GM12801 (cell line): ENCODE data around the gene CREG1.

Source experiments
- TF ChIP-seq, protein P1 (sequence below): IDR thresholded peaks from one replicate; pipeline ENCODE4 v1.5.1; 2011; ENCODE audit warnings: control low read depth; ENCODE audit not compliant: insufficient read length; ENCODE audit errors: extremely low read depth

The CREG1 gene

DNA sequence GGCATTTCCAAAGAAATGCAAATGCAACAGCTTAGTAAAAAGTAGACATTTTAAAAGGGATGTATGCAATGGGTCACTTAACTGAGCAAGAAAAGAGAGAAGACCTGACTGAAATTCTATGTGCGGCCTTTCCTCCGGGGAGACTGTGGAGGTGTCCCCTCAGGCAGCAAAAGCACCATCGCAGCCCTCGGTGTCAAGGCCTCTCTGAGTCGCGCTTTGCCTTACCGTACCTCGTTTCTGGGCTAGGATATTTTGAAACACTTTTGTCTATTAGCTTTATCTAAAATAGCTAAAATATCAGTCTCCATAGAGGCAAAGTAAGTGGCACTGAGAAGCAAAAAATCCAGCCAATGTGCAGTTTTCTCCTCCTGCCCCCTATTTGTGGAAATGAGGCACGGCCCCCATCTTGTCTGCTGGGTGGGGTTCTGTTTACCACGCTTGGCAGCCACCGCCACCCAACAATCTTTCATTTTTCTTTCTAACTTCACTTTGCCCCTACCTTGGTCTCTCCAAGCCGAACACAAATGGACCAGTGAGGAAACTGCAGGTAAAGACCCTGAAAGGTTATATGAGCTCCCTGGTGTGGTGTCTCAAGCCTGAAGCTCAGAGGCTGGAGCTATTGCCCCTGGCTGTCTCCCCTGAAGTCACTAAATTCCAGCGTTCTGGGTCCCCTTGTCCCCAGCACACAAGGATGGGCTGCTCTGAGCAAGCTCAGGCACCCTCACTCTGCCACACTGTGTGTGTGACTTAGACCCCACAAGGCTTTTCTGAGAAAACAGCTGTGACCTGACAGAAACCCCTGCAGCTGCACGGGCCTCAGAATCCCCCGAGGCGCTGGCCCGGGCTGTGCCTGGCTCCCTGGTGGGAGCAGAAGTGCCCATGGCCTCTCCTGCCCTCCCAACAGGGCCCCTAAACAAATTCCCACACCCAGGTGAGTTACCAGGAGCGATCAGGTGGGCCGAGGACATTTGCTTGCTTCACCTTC, 36.9 kb downstream of the CREG1 start:
- TF ChIP-seq, protein P1, sequence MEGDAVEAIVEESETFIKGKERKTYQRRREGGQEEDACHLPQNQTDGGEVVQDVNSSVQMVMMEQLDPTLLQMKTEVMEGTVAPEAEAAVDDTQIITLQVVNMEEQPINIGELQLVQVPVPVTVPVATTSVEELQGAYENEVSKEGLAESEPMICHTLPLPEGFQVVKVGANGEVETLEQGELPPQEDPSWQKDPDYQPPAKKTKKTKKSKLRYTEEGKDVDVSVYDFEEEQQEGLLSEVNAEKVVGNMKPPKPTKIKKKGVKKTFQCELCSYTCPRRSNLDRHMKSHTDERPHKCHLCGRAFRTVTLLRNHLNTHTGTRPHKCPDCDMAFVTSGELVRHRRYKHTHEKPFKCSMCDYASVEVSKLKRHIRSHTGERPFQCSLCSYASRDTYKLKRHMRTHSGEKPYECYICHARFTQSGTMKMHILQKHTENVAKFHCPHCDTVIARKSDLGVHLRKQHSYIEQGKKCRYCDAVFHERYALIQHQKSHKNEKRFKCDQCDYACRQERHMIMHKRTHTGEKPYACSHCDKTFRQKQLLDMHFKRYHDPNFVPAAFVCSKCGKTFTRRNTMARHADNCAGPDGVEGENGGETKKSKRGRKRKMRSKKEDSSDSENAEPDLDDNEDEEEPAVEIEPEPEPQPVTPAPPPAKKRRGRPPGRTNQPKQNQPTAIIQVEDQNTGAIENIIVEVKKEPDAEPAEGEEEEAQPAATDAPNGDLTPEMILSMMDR, result no peak

DNA sequence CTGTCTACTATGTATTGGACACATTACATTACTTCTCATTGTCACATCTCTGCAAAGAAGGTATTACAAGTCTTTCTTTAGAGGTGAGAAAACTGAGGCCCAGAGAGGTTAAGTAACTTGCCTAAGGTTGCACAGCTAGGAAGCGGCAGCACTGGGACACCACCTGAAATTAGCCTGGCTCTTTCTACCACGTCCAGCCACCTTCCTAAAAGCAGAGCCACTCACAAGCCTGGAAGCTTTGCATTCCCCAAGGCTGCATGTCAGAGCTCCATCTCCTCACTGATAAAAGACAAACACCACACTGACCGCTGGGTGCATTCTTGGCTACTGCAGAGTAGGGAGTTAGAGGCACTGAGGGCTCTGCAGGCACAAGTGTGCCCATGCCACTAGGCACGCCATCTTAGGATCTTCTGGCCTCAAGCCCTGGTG, 37.7 kb downstream of the CREG1 start:
- TF ChIP-seq, protein P1, result no peak

DNA sequence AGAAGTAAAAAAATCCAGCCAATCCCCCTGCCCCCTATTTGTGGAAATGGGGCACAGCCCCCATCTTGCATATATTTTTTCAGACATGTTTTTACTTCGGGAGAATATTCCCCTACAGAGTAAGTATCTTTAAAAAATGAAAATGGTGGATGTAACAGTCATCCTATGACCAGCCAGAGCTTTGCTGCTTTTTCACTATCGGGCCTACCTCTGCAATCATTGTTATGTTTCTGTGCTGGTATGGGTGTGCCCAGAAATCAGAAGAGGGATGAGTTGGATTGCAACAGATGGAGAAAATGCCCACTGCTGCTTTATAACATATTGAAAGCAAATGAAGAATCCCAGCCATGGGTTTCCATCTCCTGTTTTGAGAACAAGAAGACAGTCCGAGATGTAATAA, 38.1 kb downstream of the CREG1 start:
- TF ChIP-seq, protein P1, result no peak

DNA sequence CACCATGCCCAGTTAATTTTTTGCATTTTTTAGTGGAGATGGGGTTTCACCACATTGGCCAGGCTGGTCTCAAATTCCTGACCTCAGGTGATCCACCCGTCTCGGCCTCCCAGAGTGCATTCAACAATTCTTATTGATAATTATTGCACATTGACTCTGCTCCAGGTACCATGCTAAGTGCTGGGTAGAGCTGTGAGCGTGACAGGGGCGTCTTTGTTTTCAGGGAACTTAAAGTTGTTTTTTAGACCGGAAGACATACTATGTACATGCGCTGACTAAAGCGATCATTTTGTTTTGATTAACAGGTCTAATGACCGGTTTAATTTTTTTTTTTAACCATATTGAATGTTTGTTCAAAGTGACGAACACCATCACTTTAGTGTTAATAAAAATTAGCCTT, 39.3 kb downstream of the CREG1 start:
- TF ChIP-seq, protein P1, result no peak

DNA sequence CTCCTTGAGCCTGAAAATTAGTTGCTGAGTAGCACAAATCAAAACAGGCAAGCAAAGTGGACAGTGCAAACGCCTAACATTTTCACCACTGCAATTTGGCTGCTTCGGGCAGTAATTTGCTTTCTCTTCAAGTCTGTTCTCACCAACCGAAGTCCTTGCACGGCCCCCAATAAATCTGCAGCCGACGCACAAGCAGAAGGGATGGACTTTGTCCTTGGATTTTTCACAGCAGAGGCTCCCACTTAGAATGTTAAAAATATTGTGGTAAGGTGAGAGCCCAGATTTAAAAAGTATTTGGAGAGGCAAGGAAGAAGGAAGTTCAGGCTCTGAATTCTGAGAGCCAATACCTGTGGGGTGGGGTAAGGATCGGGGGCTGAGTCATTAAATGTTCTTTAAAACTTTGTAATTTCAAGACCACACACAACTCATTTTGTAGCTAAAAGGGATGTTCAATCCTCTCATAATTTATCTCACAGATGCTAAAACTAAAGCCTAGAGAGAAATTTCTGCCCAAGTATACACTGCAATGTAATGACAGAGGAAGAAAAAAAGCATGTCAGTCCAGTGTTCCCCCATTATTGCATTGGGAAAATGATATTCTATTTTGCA, 41.4 kb downstream of the CREG1 start:
- TF ChIP-seq, protein P1, result no peak

DNA sequence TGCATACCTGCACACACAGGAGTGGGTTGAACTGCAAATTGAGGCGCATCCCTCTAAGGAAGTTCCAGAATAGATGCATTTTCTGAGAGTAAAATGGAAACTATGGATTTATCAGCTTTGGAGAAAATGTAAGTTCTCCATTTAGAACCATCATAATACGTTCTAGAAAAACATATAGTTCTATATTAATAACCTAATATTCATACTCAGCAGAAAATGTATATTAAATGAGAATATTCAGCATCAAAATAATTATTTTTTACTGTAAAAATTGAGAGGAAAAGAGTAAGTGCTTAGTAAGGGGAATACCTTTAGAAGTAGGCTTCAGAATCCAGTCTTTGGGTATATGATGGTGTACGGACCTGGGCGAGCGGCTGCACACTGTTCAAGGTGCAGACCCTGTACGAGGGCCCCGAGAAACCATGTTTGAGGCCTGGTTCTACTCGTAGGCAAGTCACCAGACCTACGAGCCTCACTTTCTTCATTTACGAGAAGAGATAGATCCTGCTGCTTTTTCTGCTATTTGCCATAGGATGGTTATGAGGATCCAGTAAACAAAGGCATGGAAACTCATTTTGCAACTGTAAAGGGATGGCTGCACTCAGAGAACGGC, 42.1 kb downstream of the CREG1 start:
- TF ChIP-seq, protein P1, result no peak

DNA sequence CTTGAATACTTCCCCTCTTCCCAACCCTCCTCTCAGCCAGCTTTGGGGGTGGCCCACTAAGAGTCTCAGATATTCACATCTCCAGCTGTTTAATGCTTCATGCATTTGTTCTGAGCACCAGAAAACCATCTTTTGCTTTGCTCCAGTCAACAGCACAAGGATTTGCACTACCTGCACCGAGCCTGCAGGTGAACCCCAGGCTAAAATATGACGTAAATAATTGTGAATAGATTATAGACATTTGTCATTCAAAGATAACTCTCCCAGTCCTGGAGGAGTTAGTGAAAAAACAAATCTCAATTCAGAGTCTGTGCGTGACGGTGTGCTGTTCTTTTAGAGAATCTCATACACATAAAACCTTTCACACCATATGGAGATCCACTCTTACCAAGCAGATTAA, 42.7 kb downstream of the CREG1 start:
- TF ChIP-seq, protein P1, result no peak
